GM21786 (cell line): ENCODE results near the gene TTC21A.

Experiments used
- ATAC-seq: cut with Tn5 transposase; IDR thresholded peaks from one replicate; pipeline ENCODE4 v1.9.1; 2021; ENCODE audit not compliant: unreplicated experiment

The TTC21A gene

GRCh38 chr3:39176025-39176714 is 68.7 kb downstream of the TTC21A start:
- ATAC-seq = no peak

GRCh38 chr3:39177708-39178332 is 70.3 kb downstream of the TTC21A start:
- peak; percentile 56 for ATAC-seq

- no peak for ATAC-seq
Observed at GRCh38 chr3:39178553-39178952, 71.1 kb downstream of the TTC21A start.

GRCh38 chr3:39180183-39180545 is 72.7 kb downstream of the TTC21A start:
- no peak for ATAC-seq

- peak; percentile 86 for ATAC-seq
Observed at GRCh38 chr3:39180546-39181346, 73.3 kb downstream of the TTC21A start.

- ATAC-seq = no peak
Observed at GRCh38 chr3:39181408-39182335, 74.2 kb downstream of the TTC21A start.

- ATAC-seq = no peak
Observed at GRCh38 chr3:39183211-39184080, 76.0 kb downstream of the TTC21A start.

- ATAC-seq = no peak
Observed at GRCh38 chr3:39184081-39184967, 76.8 kb downstream of the TTC21A start.

- no peak for ATAC-seq
Observed at GRCh38 chr3:39184968-39185285, 77.4 kb downstream of the TTC21A start.

GRCh38 chr3:39185326-39185958 is 78.0 kb downstream of the TTC21A start:
- no peak for ATAC-seq

- ATAC-seq = no peak
Observed at GRCh38 chr3:39185959-39186691, 78.6 kb downstream of the TTC21A start.

- ATAC-seq = no peak
Observed at GRCh38 chr3:39186692-39187151, 79.2 kb downstream of the TTC21A start.

- no peak for ATAC-seq
Observed at GRCh38 chr3:39187372-39188155, 80.1 kb downstream of the TTC21A start.
